ENCODE data around the gene PTPRN2. TPM values are rescaled to one million over a fixed set of nuclear protein-coding genes. Genes with fewer than 3 reads are reported as not detected.

The PTPRN2 gene
- total and polyA plus RNA-seq, 9 of the 15 experiments (the other 6 are each of a cell fraction or from before 2014, with no cell fraction given): not detected

DNA sequence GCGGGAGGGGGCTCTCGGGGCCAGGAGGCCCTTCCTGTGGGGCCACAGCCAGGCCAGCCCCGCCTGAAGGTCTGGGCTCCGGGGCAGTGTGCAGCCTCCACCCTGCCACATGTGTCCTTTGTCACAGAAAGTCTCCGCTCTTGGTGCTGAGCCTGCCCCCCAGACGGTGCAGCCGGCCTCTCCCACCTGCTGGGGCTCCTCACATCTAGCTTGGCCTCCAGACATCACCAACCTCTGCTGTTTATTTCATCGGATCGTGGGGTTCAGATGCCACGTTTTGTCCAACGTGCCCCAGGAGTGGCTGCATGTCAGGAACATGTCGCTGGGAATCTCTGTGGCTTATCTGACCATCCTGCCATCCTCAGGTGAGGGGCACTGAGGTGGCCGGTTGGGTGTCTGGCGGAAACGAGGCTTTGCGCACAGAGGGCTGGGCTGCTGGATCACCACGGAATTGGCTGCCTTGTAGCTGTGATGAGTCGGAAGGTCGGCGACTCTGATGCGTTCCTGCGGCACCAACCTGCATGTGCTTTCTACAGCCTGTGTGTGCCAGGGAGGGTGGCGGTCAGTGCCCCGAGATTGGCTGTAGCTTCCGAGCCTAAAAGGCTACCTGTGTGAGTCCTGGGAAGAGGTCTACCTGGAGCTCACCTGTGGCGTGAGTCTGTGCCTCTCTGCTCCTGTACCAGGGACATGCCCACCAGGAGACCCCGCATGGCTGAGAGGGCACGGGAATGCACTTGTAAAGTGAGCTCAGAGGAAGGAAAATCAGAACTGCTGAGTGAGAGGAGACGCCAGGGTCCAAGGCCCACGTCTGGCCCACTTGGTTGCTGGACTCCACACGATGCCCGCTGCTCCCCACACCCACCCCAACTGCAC, 934.4 kb downstream of the PTPRN2 start (continued):
- TF ChIP-seq CHD7 (IDR thresholded peaks at IDR 0.05; ENCODE audit: low read depth, low read length) (no peak), SRF (CRISPR knock-in tag; IDR thresholded peaks at IDR 0.05) (no peak), SRSF1 (IDR thresholded peaks at IDR 0.05; ENCODE audit: low read depth, low read length) (no peak), KHSRP (IDR thresholded peaks at IDR 0.05) (no peak), HNRNPH1 (optimal IDR thresholded peaks at IDR 0.05; ENCODE audit: low read depth, low read length) (no peak), COPS2 (conservative IDR thresholded peaks at IDR 0.05) (no peak), HDAC2 (IDR thresholded peaks at IDR 0.05) (no peak), NCOR1 (IDR thresholded peaks at IDR 0.05) (no peak)
- TF ChIP-seq, protein P1, sequence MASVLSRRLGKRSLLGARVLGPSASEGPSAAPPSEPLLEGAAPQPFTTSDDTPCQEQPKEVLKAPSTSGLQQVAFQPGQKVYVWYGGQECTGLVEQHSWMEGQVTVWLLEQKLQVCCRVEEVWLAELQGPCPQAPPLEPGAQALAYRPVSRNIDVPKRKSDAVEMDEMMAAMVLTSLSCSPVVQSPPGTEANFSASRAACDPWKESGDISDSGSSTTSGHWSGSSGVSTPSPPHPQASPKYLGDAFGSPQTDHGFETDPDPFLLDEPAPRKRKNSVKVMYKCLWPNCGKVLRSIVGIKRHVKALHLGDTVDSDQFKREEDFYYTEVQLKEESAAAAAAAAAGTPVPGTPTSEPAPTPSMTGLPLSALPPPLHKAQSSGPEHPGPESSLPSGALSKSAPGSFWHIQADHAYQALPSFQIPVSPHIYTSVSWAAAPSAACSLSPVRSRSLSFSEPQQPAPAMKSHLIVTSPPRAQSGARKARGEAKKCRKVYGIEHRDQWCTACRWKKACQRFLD (CRISPR knock-in tag; IDR thresholded peaks at IDR 0.05): no peak
